H1 (cell line): ENCODE data around the gene TXLNG. TPM values are rescaled to one million over a fixed set of nuclear protein-coding genes. Genes with fewer than 3 reads are reported as not detected.

Source experiments
- BRCA1 ChIP-seq: IDR thresholded peaks from 2 replicates; pipeline ENCODE4 v1.6.1; 2012; ENCODE audit warnings: low read depth, low read length, improper control_type of control experiment
- CHD7 ChIP-seq: fragments of 300-600 bp; sonication (generic); IDR thresholded peaks from 2 replicates; pipeline ENCODE4 v1.7.1; 2012; ENCODE audit warnings: low read length, moderate library complexity, mild to moderate bottlenecking, inconsistent platforms; ENCODE audit not compliant: insufficient replicate concordance
- CREB1 ChIP-seq: IDR thresholded peaks from 2 replicates; pipeline ENCODE4 v1.6.1; 2012; ENCODE audit warnings: inconsistent platforms
- EP300 ChIP-seq, 2 experiments: IDR thresholded peaks; 1 replicate in 1 of 2; 2 replicates in 1 of 2; pipeline ENCODE4 v1.6.1; 2011 to 2012; ENCODE audit warnings: low read depth in 2 of 2, low read length in 2 of 2, mild to moderate bottlenecking in 2 of 2, borderline replicate concordance in 1 of 2, inconsistent platforms in 1 of 2, moderate library complexity in 1 of 2
- FOSL1 ChIP-seq: IDR thresholded peaks from 2 replicates; pipeline ENCODE4 v1.6.1; 2011; ENCODE audit warnings: mild to moderate bottlenecking, low read depth, low read length, moderate library complexity; ENCODE audit not compliant: insufficient read depth
- GABPA ChIP-seq: IDR thresholded peaks from 2 replicates; pipeline ENCODE4 v1.6.1; 2011; ENCODE audit warnings: mild to moderate bottlenecking, low read length, moderate library complexity, borderline replicate concordance; ENCODE audit not compliant: insufficient read depth
- MAFK ChIP-seq: IDR thresholded peaks from 2 replicates; pipeline ENCODE4 v1.6.1; 2012; ENCODE audit warnings: low read depth, mild to moderate bottlenecking, improper control_type of control experiment, low read length
- POLR2AphosphoS5 ChIP-seq: IDR thresholded peaks from 2 replicates; pipeline ENCODE4 v1.6.1; 2011; ENCODE audit warnings: low read depth, low read length
- RXRA ChIP-seq: IDR thresholded peaks from 2 replicates; pipeline ENCODE4 v1.6.1; 2011; ENCODE audit warnings: low read depth, mild to moderate bottlenecking, low read length, moderate library complexity; ENCODE audit not compliant: insufficient read depth
- SUZ12 ChIP-seq: fragments of 200-600 bp; sonication (generic); IDR thresholded peaks from 2 replicates; pipeline ENCODE4 v1.6.1; 2012; ENCODE audit warnings: mild to moderate bottlenecking, inconsistent platforms, low read length, moderate library complexity, mixed read lengths
- TCF12 ChIP-seq: IDR thresholded peaks from 2 replicates; pipeline ENCODE4 v1.6.1; 2011; ENCODE audit warnings: low read depth, mild to moderate bottlenecking, low read length
- YY1 ChIP-seq: IDR thresholded peaks from 2 replicates; pipeline ENCODE4 v1.6.1; 2011; ENCODE audit warnings: low read depth, mild to moderate bottlenecking, low read length
- polyA plus RNA-seq, 7 experiments: library from polyadenylated mRNA; depleted of rRNA in 3 of 7; stranded (reverse) in 5 of 7; unstranded in 2 of 7; fragments of >200 nt in 5 of 7; fragments of 200-250 nt in 2 of 7; gene quantifications; 1 replicate in 5 of 7; 2 replicates in 1 of 7; 4 replicates in 1 of 7; pipeline versions ENCODE4 v1.2.1 to v1.2.3, GENCODE V29; 2011 to 2013; ENCODE audit warnings: missing spikeins in 2 of 7, mixed read lengths in 2 of 7
- total RNA-seq: library from RNA; stranded (reverse); fragmentation: NEBNext Ultra II Directional; extraction: Animal tissue kit (Norgen Biotek cat#: 25700); gene quantifications from 2 replicates; pipeline ENCODE4 v1.2.1, GENCODE V29; 2021

Gene TXLNG
- total and polyA plus RNA-seq, 2 of the 8 experiments (the other 6 are each of a cell fraction or from before 2014, with no cell fraction given) = 32.9 to 42.9 TPM

- TF ChIP-seq CHD7 (no peak), TCF12 (no peak), POLR2AphosphoS5 (no peak), MAFK (no peak), RXRA (no peak), YY1 (no peak), FOSL1 (no peak), EP300 (IDR thresholded peaks at IDR 0.05; ENCODE audit: borderline replicate concordance in 1 of 2, low read depth in 2 of 2, low read length in 2 of 2) (no peak), BRCA1 (no peak), GABPA (no peak), SUZ12 (no peak), CREB1 (no peak)
Observed at GRCh38 chrX:16852617-16853179, 66.4 kb downstream of the TXLNG start (continued).
